HG03196 (cell line): Measurements from ENCODE around the gene MXI1.
"Not testable (repeated sequence)": the region's sequence is repeated elsewhere in the genome, so short reads cannot be mapped to it uniquely, and the experiment has no call there.

Experiments
- ATAC-seq: cut with Tn5 transposase; IDR thresholded peaks from one replicate; pipeline ENCODE4 v1.9.1; 2021; ENCODE audit not compliant: unreplicated experiment

The MXI1 gene

DNA sequence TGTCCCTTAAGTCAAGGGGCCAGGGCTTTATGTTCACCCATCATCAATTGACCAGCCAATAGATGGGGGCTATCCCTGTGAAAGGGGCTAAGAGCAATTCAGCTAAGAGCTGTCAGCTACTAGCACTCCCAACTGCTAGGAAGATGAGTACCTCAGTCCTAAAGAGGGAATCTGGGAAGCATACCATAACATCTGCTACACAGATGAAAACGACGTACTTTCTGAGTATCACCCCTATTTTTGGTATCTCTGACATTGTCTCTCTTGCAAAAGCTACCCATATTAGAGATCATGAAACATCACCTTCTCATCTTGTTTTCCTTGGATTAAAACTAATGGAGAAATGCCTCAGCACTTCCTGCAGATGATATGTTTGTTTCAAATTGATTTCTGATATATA, 104.8 kb downstream of the MXI1 start:
- ATAC-seq: no peak

DNA sequence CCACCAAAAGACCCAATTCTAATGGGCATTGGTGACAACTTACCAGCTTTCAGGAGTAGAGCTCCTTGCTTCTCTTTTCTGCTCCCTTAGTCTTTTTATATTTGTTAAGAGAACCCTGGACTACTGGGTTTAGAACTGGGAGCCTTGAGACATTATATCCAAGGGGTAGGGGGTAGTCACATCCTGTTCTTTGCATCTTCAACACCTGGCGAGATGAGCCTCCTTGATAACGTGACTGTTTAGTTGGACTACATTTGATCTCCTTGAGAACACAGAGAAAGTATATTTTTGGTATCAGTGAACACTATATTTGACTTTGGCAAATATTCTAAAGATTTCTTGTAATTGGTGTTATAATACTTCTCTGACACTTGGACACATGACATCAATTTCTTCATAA, 106.3 kb downstream of the MXI1 start:
- no peak for ATAC-seq

DNA sequence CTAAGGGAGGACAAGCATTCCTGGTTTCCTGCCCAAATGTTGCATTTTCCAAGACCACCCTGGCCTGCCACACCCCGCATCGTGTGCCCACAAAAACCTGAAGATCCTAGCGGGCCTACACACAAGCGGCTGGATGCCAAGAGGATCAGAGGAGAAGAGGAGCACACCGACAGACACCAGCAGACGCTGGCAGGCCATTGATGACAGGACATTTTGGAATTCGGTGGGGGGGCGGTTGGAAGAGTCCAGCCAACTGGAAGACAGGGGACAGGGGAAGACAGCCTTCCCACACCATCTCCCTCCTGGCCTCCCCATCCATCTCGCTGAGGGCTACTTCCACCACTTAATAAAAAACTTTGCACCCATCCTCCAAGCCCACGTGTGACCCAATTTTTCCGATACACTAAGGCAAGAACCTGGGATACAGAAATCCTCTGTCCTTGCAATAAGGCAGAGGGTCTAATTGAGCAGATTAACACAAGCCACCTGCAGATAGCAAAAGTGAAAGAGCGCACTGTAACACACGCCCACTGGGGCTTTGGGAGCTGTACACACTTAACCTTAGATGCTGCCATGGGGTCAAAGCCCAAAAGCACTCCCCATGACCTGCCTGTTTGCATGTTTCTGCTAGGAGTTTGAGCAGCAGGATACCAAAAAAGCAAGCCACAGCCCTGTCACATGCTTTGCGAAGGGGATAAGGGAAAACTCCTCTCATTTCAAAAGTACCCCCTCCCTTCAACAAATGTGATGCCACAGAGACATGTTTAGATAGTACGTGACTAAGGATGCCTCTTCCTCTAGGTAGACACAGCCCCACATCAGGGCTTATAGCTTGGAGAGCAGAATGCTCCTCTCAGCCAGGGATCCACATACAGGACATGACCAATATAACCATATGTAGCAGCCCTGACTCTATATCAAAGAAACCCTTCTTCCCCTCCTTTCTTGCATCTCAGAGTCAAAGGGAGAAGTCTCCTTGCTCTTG, 110.8 kb downstream of the MXI1 start:
- ATAC-seq: no peak

DNA sequence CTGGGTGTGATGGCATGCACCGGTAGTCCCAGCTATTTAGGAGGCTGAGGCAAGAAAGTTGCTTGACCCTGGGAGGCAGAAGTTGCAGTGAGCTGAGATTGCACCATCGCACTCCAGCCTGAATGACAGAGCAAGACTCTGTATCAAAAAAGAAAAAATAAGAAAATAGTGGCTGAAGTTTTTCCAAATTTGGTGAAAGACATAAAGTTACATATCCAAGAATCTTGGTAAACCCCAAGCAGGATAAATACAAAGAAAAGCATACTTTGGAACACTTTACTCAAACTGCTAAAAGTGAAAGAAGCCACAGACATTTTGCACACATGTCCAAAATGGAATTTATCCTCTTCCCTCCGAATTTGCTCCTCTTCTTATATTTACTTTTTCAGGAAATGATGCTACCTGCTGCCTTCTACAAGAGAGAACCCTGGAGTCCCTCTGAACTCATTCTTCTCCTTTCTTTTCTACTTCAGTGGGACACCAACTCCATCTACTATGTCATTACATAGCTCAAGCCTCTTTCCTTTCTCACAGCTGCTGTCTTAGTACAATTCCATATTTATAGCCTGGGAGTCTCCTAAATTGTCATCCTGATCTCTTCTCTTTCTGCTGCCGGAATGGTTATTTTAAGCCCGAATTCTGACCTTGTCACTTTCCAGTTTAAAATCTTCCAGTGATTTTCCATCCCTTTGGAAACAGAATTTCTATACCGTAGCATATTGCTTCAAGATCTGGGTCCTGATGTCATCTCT, 114.6 kb downstream of the MXI1 start:
- ATAC-seq: no peak

DNA sequence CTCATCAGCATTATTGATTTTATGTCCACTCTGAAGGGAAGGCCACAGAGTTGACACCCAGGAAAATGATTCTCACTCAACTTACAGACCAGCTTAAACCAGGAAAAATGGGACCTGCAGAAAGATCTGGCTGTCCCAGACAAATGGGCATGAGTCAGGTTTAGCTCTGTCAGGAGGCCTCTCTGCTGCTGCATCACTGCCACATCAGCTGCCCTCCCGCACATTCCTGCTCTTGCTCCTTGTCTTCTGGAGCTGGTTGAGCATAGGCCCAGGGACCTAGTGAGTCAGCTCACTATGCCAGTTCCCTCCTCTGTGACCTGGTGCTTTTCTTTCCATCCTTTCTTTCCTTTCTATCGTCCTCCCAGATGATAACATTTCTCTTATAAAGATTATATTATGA, 116.1 kb downstream of the MXI1 start:
- ATAC-seq: no peak

DNA sequence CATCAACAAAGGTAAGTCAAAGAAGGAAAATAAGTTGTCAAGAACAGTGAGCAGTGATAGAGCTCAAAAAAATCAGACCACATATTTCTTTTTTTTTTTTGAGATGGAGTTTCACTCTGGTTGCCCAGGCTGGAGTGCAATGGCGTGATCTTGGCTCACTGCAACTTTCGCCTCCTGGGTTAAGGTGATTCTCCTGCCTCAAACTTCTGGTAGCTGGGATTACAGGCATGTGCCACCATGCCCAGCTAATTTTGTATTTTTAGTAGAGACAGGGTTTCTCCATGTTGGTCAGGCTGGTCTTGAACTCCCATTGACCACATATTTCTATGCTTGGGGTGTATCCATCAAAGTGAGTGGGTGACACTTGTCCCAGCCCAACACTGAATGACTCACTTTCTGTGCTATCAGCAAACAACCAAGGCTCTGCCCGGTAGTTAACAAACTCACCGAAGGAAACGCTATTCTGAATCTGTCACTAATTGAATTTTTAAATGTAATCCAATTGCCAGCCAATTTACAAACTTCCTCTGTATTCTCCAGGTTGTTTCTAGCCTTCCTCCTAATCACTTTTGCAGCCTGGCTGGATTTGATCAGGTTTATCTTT, 116.9 kb downstream of the MXI1 start:
- ATAC-seq: no peak

DNA sequence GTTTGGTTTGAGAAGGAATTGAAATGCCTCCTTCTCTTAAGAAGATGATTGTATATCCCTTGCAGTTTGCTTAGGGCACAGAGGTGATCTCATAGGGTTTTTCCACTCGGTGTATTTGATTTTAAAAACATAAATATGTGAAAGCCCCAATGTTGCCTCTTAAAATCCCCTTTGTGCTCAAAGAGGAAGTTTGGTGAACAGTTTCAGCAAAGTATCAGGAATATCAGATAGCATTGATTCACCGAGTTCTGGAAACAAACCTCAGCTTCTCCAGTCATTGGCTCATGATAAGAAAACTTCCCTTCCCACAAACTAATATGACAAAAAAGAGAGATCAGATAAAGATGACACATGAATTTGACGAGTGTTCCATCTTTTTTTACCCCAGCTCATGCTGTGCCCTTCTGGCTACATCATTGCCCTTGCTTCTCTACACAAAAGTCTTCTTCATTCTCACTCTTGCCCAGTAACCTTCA, 117.4 kb downstream of the MXI1 start:
- ATAC-seq: no peak

DNA sequence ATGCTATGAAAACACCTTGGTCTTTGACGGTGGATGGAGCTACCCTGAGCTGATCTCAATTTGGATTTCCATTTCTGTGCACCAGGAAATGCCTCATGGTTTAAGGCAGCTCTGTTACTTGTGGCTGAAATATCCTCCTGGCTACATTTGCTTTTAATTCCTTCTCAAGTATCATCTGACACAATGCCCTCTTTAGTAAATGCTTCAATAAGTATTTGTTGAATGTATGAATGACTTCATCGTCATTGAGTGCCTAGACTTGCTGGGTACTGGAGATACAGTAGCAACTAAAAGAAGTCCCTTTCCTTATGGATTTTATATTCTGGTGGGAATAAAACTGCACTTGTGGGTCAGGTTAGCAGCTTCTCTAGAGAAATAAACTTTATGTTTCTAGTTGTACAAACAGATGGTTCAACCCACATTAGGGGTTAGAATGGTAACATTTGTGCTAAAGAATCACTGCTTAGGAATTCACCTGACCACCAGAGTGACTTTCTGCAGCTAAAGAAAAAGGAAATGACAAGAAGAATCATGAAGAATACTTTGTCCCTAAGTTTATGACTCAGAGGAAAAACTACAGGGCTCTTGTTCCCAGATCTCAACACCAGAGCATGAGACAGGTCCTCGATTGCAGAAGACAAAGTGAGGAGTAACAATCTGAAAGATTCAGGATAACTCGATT, 119.1 kb downstream of the MXI1 start:
- no peak for ATAC-seq

DNA sequence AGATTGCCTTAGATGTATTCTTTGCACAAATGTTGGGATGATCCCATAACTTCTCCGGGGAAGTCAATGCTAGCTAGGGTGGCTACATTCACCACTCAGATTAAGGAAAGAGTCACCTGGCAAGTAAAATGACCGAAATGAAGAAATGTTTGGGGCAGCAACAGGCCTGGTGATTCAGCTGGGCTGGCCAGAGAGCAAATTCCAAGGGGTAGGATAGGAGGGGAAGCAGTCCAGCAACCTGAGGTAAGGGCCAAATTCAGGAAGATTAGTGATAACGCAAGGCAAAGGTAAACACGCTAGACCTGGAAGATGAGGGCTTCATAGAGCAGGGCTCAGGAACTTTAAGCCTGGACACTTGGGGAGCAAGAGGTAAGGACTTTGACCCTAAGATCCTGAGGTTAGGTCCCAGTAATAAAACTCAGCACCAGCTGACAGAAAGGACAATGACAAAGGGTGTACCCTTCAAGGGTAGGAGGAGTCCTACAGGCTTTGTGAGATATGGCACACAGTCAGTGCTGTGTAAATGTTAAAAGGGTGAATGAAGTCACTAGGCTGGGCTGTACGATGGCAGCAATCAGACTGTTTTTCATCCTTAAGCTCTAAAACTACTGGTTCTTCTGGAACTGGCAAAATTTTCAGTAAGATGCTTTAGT, 120.0 kb downstream of the MXI1 start:
- no peak for ATAC-seq

DNA sequence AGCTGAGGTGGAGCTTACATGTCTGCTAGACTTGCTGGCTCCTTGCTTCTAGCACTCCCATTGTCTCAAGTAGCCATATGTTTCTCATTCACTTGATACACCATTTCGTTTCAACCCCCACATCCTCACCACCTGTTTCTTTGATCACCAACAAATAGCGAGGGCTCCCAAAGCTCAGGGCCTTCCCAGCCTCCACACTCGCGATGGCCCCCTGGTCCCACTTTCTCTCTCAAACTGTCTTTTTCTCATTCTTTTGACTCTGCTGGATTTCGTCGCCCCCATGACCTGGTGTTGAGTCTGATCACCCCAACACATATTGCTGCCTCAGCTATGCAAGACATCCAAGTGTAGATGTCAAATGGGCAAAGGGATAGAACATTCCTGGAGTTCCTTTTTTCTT, 123.3 kb downstream of the MXI1 start:
- no peak for ATAC-seq

DNA sequence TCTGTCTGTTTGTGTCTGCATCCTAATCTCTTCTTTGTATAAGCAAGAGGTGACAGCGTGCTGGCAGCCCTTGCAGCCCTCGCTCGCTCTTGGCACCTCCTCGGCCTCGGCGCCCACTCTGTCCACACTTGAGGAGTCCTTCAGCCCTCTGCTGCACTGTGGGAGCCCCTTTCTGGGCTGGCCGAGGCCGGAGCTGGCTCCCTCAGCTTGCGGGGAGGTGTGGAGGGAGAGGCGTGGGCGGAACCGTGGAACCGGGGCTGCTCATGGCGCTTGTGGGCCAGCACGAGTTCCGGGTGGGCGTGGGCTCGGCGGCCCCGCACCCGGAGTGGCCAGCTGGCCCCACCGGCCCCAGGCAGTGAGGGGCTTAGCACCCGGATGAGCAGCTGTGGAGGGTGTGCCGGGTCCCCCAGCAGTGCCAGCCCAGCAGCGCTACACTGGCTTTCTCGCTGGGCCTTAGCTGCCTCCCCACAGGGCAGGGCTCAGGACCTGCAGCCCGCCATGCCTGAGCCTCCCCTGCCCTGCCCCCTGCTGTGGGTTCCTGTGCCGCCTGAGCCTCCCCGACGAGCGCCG, 123.9 kb downstream of the MXI1 start:
- ATAC-seq: not testable (repeated sequence)

DNA sequence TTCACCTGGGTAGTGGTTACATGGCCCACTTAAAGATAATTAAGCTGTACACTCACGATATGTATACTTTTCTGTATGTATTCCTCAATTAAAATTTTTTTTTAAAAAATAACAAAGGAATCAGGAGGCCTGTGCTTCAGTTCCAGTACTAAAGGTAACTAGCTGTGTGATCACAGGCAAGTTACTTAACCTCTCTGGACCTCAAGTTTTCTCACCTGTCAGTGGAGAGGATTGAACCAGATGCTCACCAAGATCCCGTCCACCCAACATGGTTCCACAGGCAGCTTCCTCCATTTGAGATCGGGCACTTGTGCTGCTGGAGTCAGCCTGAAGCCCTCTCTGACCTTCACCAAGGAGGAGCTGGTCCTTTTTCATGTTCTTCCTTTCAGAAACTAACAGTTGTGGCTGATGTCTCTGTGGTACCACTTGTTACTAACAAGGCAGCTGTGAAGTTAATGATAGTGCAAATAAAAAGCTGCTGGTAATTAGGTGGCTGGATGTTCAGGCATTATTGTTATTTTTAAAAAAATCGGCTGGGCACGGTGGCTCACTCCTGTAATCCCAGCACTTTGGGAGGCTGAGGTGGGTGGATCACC, 126.8 kb downstream of the MXI1 start:
- ATAC-seq: no peak

DNA sequence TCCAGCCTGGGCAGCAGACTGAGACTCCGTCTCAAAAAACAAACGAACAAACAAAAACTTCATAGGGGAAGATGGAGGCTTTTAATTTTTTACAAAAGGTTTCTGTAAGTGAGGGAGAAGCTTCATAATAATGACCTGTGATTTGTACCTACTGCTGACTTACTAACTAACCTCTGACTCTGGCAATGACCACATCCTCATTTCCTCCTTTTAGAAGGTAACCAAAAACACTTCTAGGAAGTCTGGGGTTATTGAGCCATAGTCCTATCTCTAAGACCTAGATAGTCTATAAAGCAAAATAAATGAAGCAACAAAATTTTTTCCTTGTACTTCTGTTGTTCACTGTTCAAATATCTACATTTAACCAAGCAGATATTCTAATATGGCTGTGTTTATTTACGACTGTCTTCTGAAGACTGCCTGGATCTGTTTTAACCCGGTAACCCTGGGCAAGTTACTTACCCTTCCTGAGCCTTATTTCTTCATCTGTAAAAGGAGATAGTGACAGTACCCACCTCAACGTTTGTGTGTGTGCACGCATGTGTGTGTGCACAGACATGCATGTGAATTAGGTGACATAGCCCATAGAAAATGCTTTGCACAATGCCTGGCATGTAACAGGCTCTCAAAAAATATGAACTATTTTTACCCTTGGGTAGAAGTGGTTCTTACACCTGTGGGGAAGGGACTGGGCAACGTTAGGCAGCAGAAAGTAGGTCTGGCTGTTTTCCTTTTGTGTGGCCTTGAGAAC, 128.1 kb downstream of the MXI1 start:
- no peak for ATAC-seq

DNA sequence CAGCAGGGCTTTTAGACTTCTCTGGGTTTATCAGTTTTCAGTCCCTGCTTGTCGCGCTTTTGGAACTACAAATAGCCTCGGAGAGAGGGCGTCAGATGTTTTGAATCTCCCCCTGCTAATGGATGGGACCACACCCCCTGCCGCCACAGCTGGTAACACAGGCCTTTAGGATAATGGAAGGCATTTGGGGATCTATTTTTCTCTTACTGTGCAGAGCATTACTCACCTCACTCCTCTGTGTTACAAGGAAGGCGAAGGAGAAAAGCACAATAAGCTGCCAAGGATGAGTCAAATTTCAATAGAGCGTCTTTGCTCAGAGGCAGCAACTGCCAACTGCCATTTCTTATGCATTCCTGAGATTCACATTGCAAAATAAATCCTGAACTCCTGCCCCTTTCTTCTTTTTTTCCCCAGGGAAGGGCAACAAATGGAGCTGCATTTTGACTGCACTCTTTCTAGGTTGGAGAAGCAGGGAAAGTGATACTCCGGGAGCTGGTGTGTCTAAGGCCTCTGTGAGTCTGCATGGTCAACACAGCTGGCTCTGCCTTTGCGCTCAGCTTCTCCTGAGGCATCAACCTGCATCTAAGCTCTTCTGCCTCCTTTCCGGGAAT, 128.8 kb downstream of the MXI1 start:
- no peak for ATAC-seq
